GM21447 (cell line): ENCODE data around the gene KRT37.

ENCODE experiments used
- ATAC-seq: cut with Tn5 transposase; IDR thresholded peaks from one replicate; pipeline ENCODE4 v1.9.1; 2021; ENCODE audit not compliant: unreplicated experiment

KRT37 gene

GRCh38 chr17:41377546-41377945 lies 46.8 kb downstream of the KRT37 start:
- no peak for ATAC-seq
